H9 (cell line): ENCODE results near the gene STK17B. TPM values are rescaled to one million over a fixed set of nuclear protein-coding genes. Genes with fewer than 3 reads are reported as not detected.

Experiments used
- DNase-seq: peaks from one replicate; pipeline ENCODE4 v3.0.0-alpha.2; 2017
- H2AFZ ChIP-seq: one replicate; pipeline ENCODE4 v1.6.1; 2013; ENCODE audit warnings: mild to moderate bottlenecking, low read length, control low read depth, moderate library complexity
- H2AK5ac ChIP-seq: 2 replicates; pipeline ENCODE4 v1.6.1; 2013; ENCODE audit warnings: low read length, control low read depth, mixed read lengths; ENCODE audit not compliant: insufficient read length
- H2BK120ac ChIP-seq: one replicate; pipeline ENCODE4 v1.6.1; 2013; ENCODE audit warnings: low read depth, mild to moderate bottlenecking, low read length, control low read depth, inconsistent platforms; ENCODE audit not compliant: poor library complexity, severe bottlenecking
- H2BK12ac ChIP-seq: 2 replicates; pipeline ENCODE4 v1.6.1; 2013; ENCODE audit warnings: low read length, control low read depth, mixed read lengths, low read depth; ENCODE audit not compliant: insufficient read length
- H2BK15ac ChIP-seq: 2 replicates; pipeline ENCODE4 v1.6.1; 2013; ENCODE audit warnings: low read depth, low read length, control low read depth
- H2BK20ac ChIP-seq: one replicate; pipeline ENCODE4 v1.6.1; 2013; ENCODE audit warnings: low read depth, mild to moderate bottlenecking, low read length, control low read depth, inconsistent platforms; ENCODE audit not compliant: poor library complexity, severe bottlenecking
- H2BK5ac ChIP-seq: 2 replicates; pipeline ENCODE4 v1.6.1; 2013; ENCODE audit warnings: low read length, control low read depth, mixed read lengths; ENCODE audit not compliant: insufficient read length
- H3K14ac ChIP-seq: 2 replicates; pipeline ENCODE4 v1.6.1; 2013; ENCODE audit warnings: low read length, control low read depth; ENCODE audit not compliant: insufficient read depth
- H3K18ac ChIP-seq: 2 replicates; pipeline ENCODE4 v1.6.1; 2013; ENCODE audit warnings: low read depth, mild to moderate bottlenecking, mixed read lengths, low read length, control low read depth; ENCODE audit not compliant: insufficient read length
- H3K23ac ChIP-seq: 2 replicates; pipeline ENCODE4 v1.6.1; 2013; ENCODE audit warnings: low read length, control low read depth, mixed read lengths, low read depth; ENCODE audit not compliant: insufficient read length
- H3K23me2 ChIP-seq: 2 replicates; pipeline ENCODE4 v1.6.1; 2013; ENCODE audit warnings: low read depth, mild to moderate bottlenecking, mixed read lengths, low read length, control low read depth; ENCODE audit not compliant: insufficient read length, poor library complexity, severe bottlenecking
- H3K27ac ChIP-seq: 2 replicates; pipeline ENCODE4 v1.5.1; 2013; ENCODE audit warnings: low read length, control low read depth, mixed read lengths, low read depth; ENCODE audit not compliant: insufficient read length
- H3K27me3 ChIP-seq: 2 replicates; pipeline ENCODE4 v1.6.1; 2013; ENCODE audit warnings: low read length, control low read depth, inconsistent platforms; ENCODE audit not compliant: insufficient read depth
- H3K4ac ChIP-seq: 2 replicates; pipeline ENCODE4 v1.6.1; 2013; ENCODE audit warnings: low read depth, mild to moderate bottlenecking, control low read depth, inconsistent platforms, low read length, moderate library complexity
- H3K4me1 ChIP-seq: 2 replicates; pipeline ENCODE4 v1.6.1; 2013; ENCODE audit warnings: low read length, control low read depth, inconsistent platforms; ENCODE audit not compliant: insufficient read depth
- H3K4me2 ChIP-seq: 2 replicates; pipeline ENCODE4 v1.6.1; 2013; ENCODE audit warnings: low read length, control low read depth, mixed read lengths; ENCODE audit not compliant: insufficient read length, insufficient read depth
- H3K56ac ChIP-seq: 2 replicates; pipeline ENCODE4 v1.6.1; 2013; ENCODE audit warnings: low read depth, mild to moderate bottlenecking, mixed read lengths, low read length, control low read depth; ENCODE audit not compliant: insufficient read length
- H3K79me1 ChIP-seq: 2 replicates; pipeline ENCODE4 v1.6.1; 2013; ENCODE audit warnings: low read depth, mild to moderate bottlenecking, moderate library complexity, low read length, control low read depth, inconsistent platforms; ENCODE audit not compliant: insufficient read depth, poor library complexity, severe bottlenecking
- H3K79me2 ChIP-seq: 2 replicates; pipeline ENCODE4 v1.6.1; 2013; ENCODE audit warnings: low read length, control low read depth, inconsistent platforms; ENCODE audit not compliant: insufficient read depth
- H3K9ac ChIP-seq: 2 replicates; pipeline ENCODE4 v1.6.1; 2013; ENCODE audit warnings: low read length, control low read depth, mixed read lengths; ENCODE audit not compliant: insufficient read length; ENCODE audit errors: extremely low read depth
- H3K9me3 ChIP-seq: one replicate; pipeline ENCODE4 v1.6.1; 2013; ENCODE audit warnings: low read depth, low read length, inconsistent platforms; ENCODE audit not compliant: control insufficient read depth
- H3T11ph ChIP-seq: one replicate; pipeline ENCODE4 v1.6.1; 2013; ENCODE audit warnings: mild to moderate bottlenecking, low read length, control low read depth, inconsistent platforms
- H4K20me1 ChIP-seq: one replicate; pipeline ENCODE4 v1.6.1; 2013; ENCODE audit not compliant: control insufficient read depth, insufficient read length, insufficient read depth
- H4K5ac ChIP-seq: 2 replicates; pipeline ENCODE4 v1.6.1; 2013; ENCODE audit warnings: low read depth, mild to moderate bottlenecking, mixed read lengths, low read length, control low read depth; ENCODE audit not compliant: insufficient read length
- H4K8ac ChIP-seq: replicated peaks from 2 replicates; pipeline ENCODE4 v1.6.1; 2013; ENCODE audit warnings: low read length, control low read depth, mixed read lengths, low read depth; ENCODE audit not compliant: insufficient read length
- H4K91ac ChIP-seq: 2 replicates; pipeline ENCODE4 v1.6.1; 2013; ENCODE audit warnings: low read depth, mild to moderate bottlenecking, moderate library complexity, mixed read lengths, low read length, control low read depth; ENCODE audit not compliant: insufficient read length
- H3K27ac Mint-ChIP-seq, 3 experiments: 2 replicates in 2 of 3; 3 replicates in 1 of 3; pipeline ENCODE4 v1.8.0; 2020 to 2021; ENCODE audit warnings: mixed read lengths in 3 of 3, mild to moderate bottlenecking in 1 of 3, moderate library complexity in 1 of 3
- H3K27me3 Mint-ChIP-seq: 2 replicates; pipeline ENCODE4 v1.8.0; 2021; ENCODE audit warnings: low read depth, mild to moderate bottlenecking, moderate library complexity, mixed read lengths
- H3K36me3 Mint-ChIP-seq, 3 experiments: 2 replicates in 2 of 3; 3 replicates in 1 of 3; pipeline ENCODE4 v1.8.0; 2020 to 2021; ENCODE audit warnings: low read depth in 3 of 3, mixed read lengths in 3 of 3; ENCODE audit not compliant: insufficient read depth in 1 of 3
- H3K4me1 Mint-ChIP-seq, 2 experiments: 2 replicates each; pipeline ENCODE4 v1.8.0; 2020; ENCODE audit warnings: mixed read lengths in 2 of 2
- H3K4me3 Mint-ChIP-seq, 2 experiments: 2 replicates in 1 of 2; 3 replicates in 1 of 2; pipeline ENCODE4 v1.8.0; 2020 to 2021; ENCODE audit warnings: mild to moderate bottlenecking in 2 of 2, mixed read lengths in 2 of 2, moderate library complexity in 1 of 2
- H3K9me3 Mint-ChIP-seq, 2 experiments: 2 replicates in 1 of 2; 3 replicates in 1 of 2; pipeline ENCODE4 v1.8.0; 2020; ENCODE audit warnings: mild to moderate bottlenecking in 2 of 2, mixed read lengths in 2 of 2, moderate library complexity in 1 of 2
- WGBS: extraction: QIAGEN DNeasy Blood & Tissue Kit; methylation state at CpG from one replicate; pipeline ENCODE4 v1.1.7; 2013; ENCODE audit warnings: missing lambda C conversion rate, low lambda C conversion rate, mixed read lengths; ENCODE audit not compliant: insufficient read length; ENCODE audit errors: extremely low coverage; 5-methylcytosine and 5-hydroxymethylcytosine counted together
- total RNA-seq: library from RNA; stranded (reverse); gene quantifications from 2 replicates; pipeline ENCODE4 v1.2.1, GENCODE V29; 2021
- TF ChIP-seq, protein P1 (sequence below): fragments of 200-600 bp; sonication (generic); conservative IDR thresholded peaks from 3 replicates; pipeline ENCODE4 v1.8.0; 2021; ENCODE audit warnings: antibody characterized with exemption, mild to moderate bottlenecking

The STK17B gene
- total RNA-seq, 1 experiment from 2014 or later, result 6.1 TPM

DNA sequence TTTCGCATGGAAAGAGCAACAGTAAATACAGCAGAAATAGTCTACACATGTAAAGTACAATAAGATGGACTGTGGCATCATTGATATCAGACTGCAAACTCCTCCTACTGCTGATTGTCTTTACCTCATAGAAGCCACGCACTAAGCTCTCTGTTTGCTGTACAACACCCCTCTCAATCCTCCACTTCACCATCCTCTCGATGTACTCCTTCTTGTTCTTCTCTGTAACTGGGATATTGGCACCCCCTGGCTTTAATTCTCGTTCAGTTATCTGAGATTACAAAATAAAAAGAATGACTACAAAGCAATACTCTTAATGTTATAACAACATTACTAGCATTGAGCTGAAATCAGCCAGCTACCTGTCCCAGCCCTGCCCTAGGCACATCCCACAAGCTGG, 49.3 kb upstream of the STK17B start:
- Histone ChIP-seq H2BK120ac (no peak overlapping the region), H3K9ac (no peak overlapping the region), H4K20me1 (no peaks in the 10 kb centered on the region), H3K4me1 (0 out of 2 replicates have a peak, but pooled peaks cover 5% of the 10 kb centered on the region), H3K4ac (no peak overlapping the region), H3K27me3 (no peaks in the 10 kb centered on the region), H3K9me3 (no peaks in the 10 kb centered on the region), H2BK20ac (no peak overlapping the region), H3T11ph (no peak overlapping the region), H2AK5ac (no peak overlapping the region), H2BK15ac (no peak overlapping the region), H3K79me1 (no peaks in the 10 kb centered on the region), H4K8ac (no peak overlapping the region), H3K79me2 (no peaks in the 10 kb centered on the region), H3K4me2 (no peak overlapping the region), H2BK12ac (no peak overlapping the region), H3K23ac (no peak overlapping the region), H2BK5ac (no peak overlapping the region), H3K18ac (no peak overlapping the region), H3K27ac (no peak overlapping the region), H3K14ac (no peak overlapping the region), H4K5ac (no peak overlapping the region), H3K56ac (no peak overlapping the region), H3K23me2 (no peaks in the 10 kb centered on the region), H2AFZ (no peak overlapping the region), H4K91ac (no peak overlapping the region)
- no CpG with 5 or more reads among the region's 4 CpGs for WGBS
- Mint-ChIP-seq H3K4me1 (peaks cover 5% of the 10 kb centered on the region in 2 experiments), H3K9me3 (no peaks in the 10 kb centered on the region), H3K36me3 (no peaks in the 10 kb centered on the region), H3K27ac (no peak overlapping the region; a peak in 1 of 7 replicates), H3K27me3 (no peaks in the 10 kb centered on the region), H3K4me3 (no peak overlapping the region)
- TF ChIP-seq, protein P1, sequence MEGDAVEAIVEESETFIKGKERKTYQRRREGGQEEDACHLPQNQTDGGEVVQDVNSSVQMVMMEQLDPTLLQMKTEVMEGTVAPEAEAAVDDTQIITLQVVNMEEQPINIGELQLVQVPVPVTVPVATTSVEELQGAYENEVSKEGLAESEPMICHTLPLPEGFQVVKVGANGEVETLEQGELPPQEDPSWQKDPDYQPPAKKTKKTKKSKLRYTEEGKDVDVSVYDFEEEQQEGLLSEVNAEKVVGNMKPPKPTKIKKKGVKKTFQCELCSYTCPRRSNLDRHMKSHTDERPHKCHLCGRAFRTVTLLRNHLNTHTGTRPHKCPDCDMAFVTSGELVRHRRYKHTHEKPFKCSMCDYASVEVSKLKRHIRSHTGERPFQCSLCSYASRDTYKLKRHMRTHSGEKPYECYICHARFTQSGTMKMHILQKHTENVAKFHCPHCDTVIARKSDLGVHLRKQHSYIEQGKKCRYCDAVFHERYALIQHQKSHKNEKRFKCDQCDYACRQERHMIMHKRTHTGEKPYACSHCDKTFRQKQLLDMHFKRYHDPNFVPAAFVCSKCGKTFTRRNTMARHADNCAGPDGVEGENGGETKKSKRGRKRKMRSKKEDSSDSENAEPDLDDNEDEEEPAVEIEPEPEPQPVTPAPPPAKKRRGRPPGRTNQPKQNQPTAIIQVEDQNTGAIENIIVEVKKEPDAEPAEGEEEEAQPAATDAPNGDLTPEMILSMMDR, result no peak
- DNase-seq, result no peak
